Neural progenitor cell (in vitro differentiated cells): ENCODE measurements around the gene ZDHHC6.

Experiments used
- CTCF ChIP-seq: fragments of 200-600 bp; sonication (generic); IDR thresholded peaks from 2 replicates; pipeline ENCODE4 v1.5.1; 2017; ENCODE audit warnings: antibody characterized with exemption, mild to moderate bottlenecking
- EZH2 ChIP-seq: fragments of 200-600 bp; sonication (generic); IDR thresholded peaks from 2 replicates; pipeline ENCODE4 v1.6.1; 2017; ENCODE audit warnings: antibody characterized with exemption, mild to moderate bottlenecking, moderate library complexity
- EZH2phosphoT487 ChIP-seq: fragments of 200-600 bp; sonication (generic); IDR thresholded peaks from 2 replicates; pipeline ENCODE4 v1.6.1; 2017; ENCODE audit warnings: antibody characterized with exemption

- no peak for TF ChIP-seq CTCF
- TF ChIP-seq EZH2: no peak
- no peak for TF ChIP-seq EZH2phosphoT487
These were observed 8.4 kb downstream of the ZDHHC6 start for GRCh38 chr10:112438356-112438755.
